HG03460 (cell line): Measurements from ENCODE around the gene CXCR2.

Experiments
- ATAC-seq: cut with Tn5 transposase; IDR thresholded peaks from one replicate; pipeline ENCODE4 v1.9.1; 2021; ENCODE audit not compliant: unreplicated experiment

Gene CXCR2

DNA sequence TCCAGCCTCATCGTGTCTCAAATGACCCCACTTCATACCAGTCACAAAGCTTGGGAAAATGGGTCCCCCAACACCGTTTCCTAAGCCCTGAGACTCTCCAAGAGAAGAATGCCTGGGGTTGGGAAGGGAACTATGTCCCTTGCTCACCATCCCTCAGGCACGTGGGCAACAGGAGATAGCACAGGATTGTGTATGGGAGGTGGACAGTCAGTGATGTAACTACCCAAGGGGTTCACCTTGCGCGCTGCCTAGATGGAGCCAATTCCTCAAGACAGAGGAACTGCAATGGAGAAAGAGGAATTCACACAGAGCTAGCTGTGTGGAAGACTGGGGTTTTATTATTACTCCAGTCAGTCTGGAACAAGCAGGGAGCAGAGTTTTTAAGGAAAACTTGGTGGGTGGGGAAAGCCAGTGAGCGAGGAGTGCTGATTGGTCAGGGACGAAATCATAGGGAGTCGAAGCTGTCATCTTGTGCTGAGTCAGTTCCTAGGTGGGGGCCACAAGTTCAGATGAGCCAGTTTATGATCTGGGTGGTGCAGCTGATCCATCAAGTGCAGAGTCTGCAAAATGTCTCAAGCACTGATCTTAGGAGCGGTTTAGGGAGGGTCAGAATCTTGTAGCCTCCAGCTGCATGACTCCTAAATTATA is 54.8 kb downstream of the CXCR2 start:
- ATAC-seq, result no peak

- ATAC-seq, result no peak
These were observed 58.5 kb downstream of the CXCR2 start for GRCh38 chr2:218184331-218184730.

DNA sequence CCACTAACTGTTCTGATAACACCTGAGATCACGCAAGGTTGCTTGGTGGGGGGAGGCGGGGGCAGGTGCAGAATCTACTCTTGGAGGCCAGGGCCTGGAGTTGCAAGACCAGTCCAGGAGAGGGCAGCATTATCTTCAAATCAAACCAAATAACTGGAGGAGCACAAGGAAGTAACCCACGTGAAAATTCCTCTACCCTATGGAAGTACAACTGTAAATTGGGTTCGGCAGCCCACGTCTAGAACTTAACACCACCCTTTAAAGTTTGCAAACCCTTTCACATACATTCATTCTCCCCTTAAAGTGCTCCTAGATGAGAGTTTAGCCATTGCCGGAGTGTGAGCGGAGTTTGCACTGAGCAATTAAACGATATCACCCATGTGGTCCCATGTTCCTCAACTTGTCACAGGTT is 60.5 kb downstream of the CXCR2 start:
- no peak for ATAC-seq
